ENCODE measurements around the gene GPR107. TPM values are rescaled to one million over a fixed set of nuclear protein-coding genes. Genes with fewer than 3 reads are reported as not detected.

The GPR107 gene
- total and polyA plus RNA-seq, 2 of the 8 experiments (the other 6 are each of a cell fraction or from before 2014, with no cell fraction given) = 19.3 to 30.7 TPM

- no peak for DNase-seq (ENCODE audit: low read depth in 1 of 2, low spot score in 2 of 2)
These were observed 14.1 kb upstream of the GPR107 start for GRCh38 chr9:130039528-130040147.

More at GRCh38 chr9:130039528-130040147, 14.1 kb upstream of the GPR107 start:
- Histone ChIP-seq H4K20me1 (replicated peaks in 1 of 2; ENCODE audit: control insufficient read depth in 1 of 2, insufficient read depth in 2 of 2, low read length in 2 of 2) (no peaks in the 10 kb centered on the region), H2AK5ac (ENCODE audit: low read depth, low read length) (no peak overlapping the region), H4K8ac (ENCODE audit: extremely low read depth, insufficient read depth, low read length) (no peak overlapping the region), H3K18ac (ENCODE audit: extremely low read depth, low read length) (no peak overlapping the region), H3K4me1 (replicated peaks in 1 of 4; ENCODE audit: control insufficient read depth in 3 of 4, insufficient read depth in 4 of 4, low read length in 3 of 4) (peaks cover 0 to 5% (median 3%) of the 10 kb centered on the region in 4 experiments; a peak in 4 of 7 replicates), H3K9me3 (ENCODE audit: insufficient read depth in 2 of 2, low read depth in 1 of 2, low read length in 1 of 2) (no peaks in the 10 kb centered on the region), H3K4ac (replicated peaks; ENCODE audit: insufficient read length, low read depth, low read length) (no peak overlapping the region), H3K79me2 (ENCODE audit: control insufficient read depth in 1 of 2, insufficient read depth in 2 of 2, low read length in 2 of 2) (peaks cover 2 to 51% of the 10 kb centered on the region in 2 experiments; a peak in 2 of 4 replicates), H4K5ac (ENCODE audit: insufficient read length, low read depth, low read length) (no peak overlapping the region), H3K23me2 (ENCODE audit: low read depth, low read length) (peaks cover 13% of the 10 kb centered on the region), H2BK20ac (ENCODE audit: low read length) (no peak overlapping the region), H3K9ac (replicated peaks in 1 of 4; ENCODE audit: extremely low read depth in 1 of 4, low read depth in 3 of 4, low read length in 3 of 4) (no peak overlapping the region), H3K56ac (replicated peaks; ENCODE audit: insufficient read length, low read depth, low read length) (no peak overlapping the region), H2AFZ (ENCODE audit: low read length) (no peak overlapping the region), H3K4me2 (ENCODE audit: insufficient read depth in 1 of 2, low read depth in 2 of 2, low read length in 2 of 2) (no peak overlapping the region), H4K91ac (replicated peaks; ENCODE audit: insufficient read length, low read length) (no peak overlapping the region), H2BK12ac (ENCODE audit: low read depth, low read length) (no peak overlapping the region), H3K79me1 (ENCODE audit: low read depth, low read length) (no peaks in the 10 kb centered on the region; the same call in 1 of the 2 replicates), H3K27me3 (replicated peaks in 1 of 4; ENCODE audit: control insufficient read depth in 3 of 4, extremely low read depth in 1 of 4, insufficient read depth in 3 of 4, low read length in 3 of 4) (peaks cover 0 to 9% (median 4%) of the 10 kb centered on the region in 4 experiments; a peak in 4 of 7 replicates), H3K14ac (ENCODE audit: insufficient read length) (no peak overlapping the region), H3K36me3 (ENCODE audit: control insufficient read depth in 2 of 4, insufficient read depth in 4 of 4, low read length in 3 of 4) (no peaks in the 10 kb centered on the region), H2BK5ac (ENCODE audit: low read depth, low read length) (no peak overlapping the region), H2BK120ac (replicated peaks; ENCODE audit: low read depth, low read length) (no peak overlapping the region), H3K23ac (ENCODE audit: insufficient read length) (no peak overlapping the region), H2BK15ac (ENCODE audit: low read length) (no peak overlapping the region), H3K4me3 (ENCODE audit: extremely low read depth in 1 of 4, insufficient read depth in 2 of 4, low read depth in 3 of 4, low read length in 4 of 4) (no peak overlapping the region), H3K27ac (ENCODE audit: low read depth, low read length) (no peak overlapping the region)
- 83% methylated on average over 5 of the region's 6 CpGs; no CpG with 5 or more reads in 1 of the 2 experiments for WGBS, 2 experiments (ENCODE audit: extremely low coverage in 1 of 2, insufficient coverage in 1 of 2, insufficient read length in 1 of 2, insufficient replicate concordance in 2 of 2, low coverage in 1 of 2, low lambda C conversion rate in 2 of 2, missing lambda C conversion rate in 1 of 2)
- CTCF ChIA-PET (ENCODE audit: partially characterized antibody) = interaction anchor here (0.7 to 2.1 kb wide), 12 partner anchors 11 to 159 kb away, joined by 3 to 10 read pairs (median 3); no protein-coding TSS in a partner anchor
- POLR2A ChIA-PET (ENCODE audit: partially characterized antibody) = no interaction called here
- no peak for TF ChIP-seq BCL11A (IDR thresholded peaks at IDR 0.05; ENCODE audit: low read depth in 2 of 2, low read length in 2 of 2)
- TF ChIP-seq SUZ12 (IDR thresholded peaks at IDR 0.05; ENCODE audit: low read length) = no peak
- TF ChIP-seq SRF (IDR thresholded peaks at IDR 0.05; ENCODE audit: low read depth, low read length) = no peak
- TF ChIP-seq TBP (IDR thresholded peaks at IDR 0.05; ENCODE audit: low read depth, low read length) = no peak
- peak; percentile 34 to 35 for TF ChIP-seq RAD21 (IDR thresholded peaks at IDR 0.05 in 1 of 2, conservative IDR thresholded peaks at IDR 0.05 in 1 of 2; ENCODE audit: low read depth in 2 of 2, low read length in 2 of 2)
- TF ChIP-seq CEBPB (IDR thresholded peaks at IDR 0.05; ENCODE audit: low read depth, low read length) = no peak
- TF ChIP-seq CTCF (IDR thresholded peaks at IDR 0.05; ENCODE audit: control extremely low read depth in 1 of 3, insufficient read depth in 1 of 3, low read depth in 1 of 3, low read length in 3 of 3) = peak in 2 of 3 experiments; percentile 15 to 31; a peak in 2 of 4 replicates
- no peak for TF ChIP-seq RNF2 (IDR thresholded peaks at IDR 0.05; ENCODE audit: borderline replicate concordance, low read depth, low read length, missing control alignments, poor library complexity, severe bottlenecking)
- FAIRE-seq = no peak
